MM.1S (cell line): ENCODE results near the gene SEC23A.

Source experiments
- EZH2 ChIP-seq: fragments of 300-600 bp; sonication (generic); optimal IDR thresholded peaks from 2 replicates; pipeline ENCODE3; 2017; ENCODE audit warnings: low read depth, mild to moderate bottlenecking, antibody characterized with exemption, low read length, mixed read lengths
- TF ChIP-seq, protein P1 (sequence below): fragments of 300-600 bp; sonication (generic); IDR thresholded peaks from 2 replicates; pipeline ENCODE4 v1.5.1; 2016; ENCODE audit warnings: antibody characterized with exemption, low read length, mixed read lengths

- TF ChIP-seq, protein P1, sequence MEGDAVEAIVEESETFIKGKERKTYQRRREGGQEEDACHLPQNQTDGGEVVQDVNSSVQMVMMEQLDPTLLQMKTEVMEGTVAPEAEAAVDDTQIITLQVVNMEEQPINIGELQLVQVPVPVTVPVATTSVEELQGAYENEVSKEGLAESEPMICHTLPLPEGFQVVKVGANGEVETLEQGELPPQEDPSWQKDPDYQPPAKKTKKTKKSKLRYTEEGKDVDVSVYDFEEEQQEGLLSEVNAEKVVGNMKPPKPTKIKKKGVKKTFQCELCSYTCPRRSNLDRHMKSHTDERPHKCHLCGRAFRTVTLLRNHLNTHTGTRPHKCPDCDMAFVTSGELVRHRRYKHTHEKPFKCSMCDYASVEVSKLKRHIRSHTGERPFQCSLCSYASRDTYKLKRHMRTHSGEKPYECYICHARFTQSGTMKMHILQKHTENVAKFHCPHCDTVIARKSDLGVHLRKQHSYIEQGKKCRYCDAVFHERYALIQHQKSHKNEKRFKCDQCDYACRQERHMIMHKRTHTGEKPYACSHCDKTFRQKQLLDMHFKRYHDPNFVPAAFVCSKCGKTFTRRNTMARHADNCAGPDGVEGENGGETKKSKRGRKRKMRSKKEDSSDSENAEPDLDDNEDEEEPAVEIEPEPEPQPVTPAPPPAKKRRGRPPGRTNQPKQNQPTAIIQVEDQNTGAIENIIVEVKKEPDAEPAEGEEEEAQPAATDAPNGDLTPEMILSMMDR = no peak
- TF ChIP-seq EZH2 = no peak
Measured at GRCh38 chr14:39025810-39026627, 77.0 kb downstream of the SEC23A start.
